Caco-2 (cell line): ENCODE data around the gene ZNF398. TPM values are rescaled to one million over a fixed set of nuclear protein-coding genes. Genes with fewer than 3 reads are reported as not detected.
A peak's percentile ranks its signal among the peaks of the same experiment; 100 is the strongest.

Experiments
- BruUV-seq: library from RNA; stranded (reverse); fragments of 400-500 nt; replicated peaks from 2 replicates; lab custom pipeline; 2021; lab: Mats Ljungman, UMichigan
- CTCF ChIA-PET: fragments of 300-600 bp; sonication (Branson Sonifier 250); formaldehyde crosslinking; loops from one replicate; lab custom pipeline; 2022; ENCODE audit warnings: antibody characterized with exemption; lab: Charles Lee
- POLR2A ChIA-PET: fragments of 300-600 bp; sonication (Branson Sonifier 250); formaldehyde crosslinking; loops from one replicate; lab custom pipeline; 2022; ENCODE audit warnings: antibody characterized with exemption; lab: Charles Lee
- DNase-seq, 2 experiments: peaks; one replicate each; pipeline versions ENCODE4 v3.0.0 to v3.0.0-alpha.2; 2020 to 2022
- H3K27me3 ChIP-seq: replicated peaks from 2 replicates; pipeline ENCODE4 v1.6.0; 2011; ENCODE audit warnings: low read length; ENCODE audit not compliant: control insufficient read depth, insufficient read depth
- H3K36me3 ChIP-seq: 2 replicates; pipeline ENCODE4 v1.5.1; 2011; ENCODE audit warnings: low read length; ENCODE audit not compliant: control insufficient read depth, insufficient read depth
- H3K4me1 ChIP-seq: fragments of 250-450 bp; sonication (Bioruptor Pico); 2 replicates; pipeline ENCODE4 v1.5.1; 2020; ENCODE audit warnings: mild to moderate bottlenecking
- H3K4me3 ChIP-seq: 2 replicates; pipeline ENCODE4 v1.5.1; 2011; ENCODE audit warnings: low read depth, mild to moderate bottlenecking, control low read depth, low read length
- H3K9me3 ChIP-seq: fragments of 250-450 bp; sonication (Bioruptor Pico); 2 replicates; pipeline ENCODE4 v1.5.1; 2020; ENCODE audit warnings: mild to moderate bottlenecking, moderate library complexity
- H3K27ac Mint-ChIP-seq: one replicate; pipeline ENCODE4 v1.8.0; 2022; ENCODE audit warnings: mixed read lengths; ENCODE audit not compliant: unreplicated experiment
- H3K27me3 Mint-ChIP-seq: one replicate; pipeline ENCODE4 v1.8.0; 2022; ENCODE audit warnings: mixed read lengths; ENCODE audit not compliant: insufficient read depth, unreplicated experiment
- H3K36me3 Mint-ChIP-seq: one replicate; pipeline ENCODE4 v1.8.0; 2022; ENCODE audit warnings: mild to moderate bottlenecking, mixed read lengths; ENCODE audit not compliant: insufficient read depth, unreplicated experiment
- H3K4me1 Mint-ChIP-seq: one replicate; pipeline ENCODE4 v1.8.0; 2022; ENCODE audit warnings: low read depth, mixed read lengths; ENCODE audit not compliant: unreplicated experiment
- H3K4me3 Mint-ChIP-seq: one replicate; pipeline ENCODE4 v1.8.0; 2022; ENCODE audit warnings: mild to moderate bottlenecking, moderate library complexity, mixed read lengths; ENCODE audit not compliant: unreplicated experiment
- H3K9me3 Mint-ChIP-seq: one replicate; pipeline ENCODE4 v1.8.0; 2022; ENCODE audit warnings: mixed read lengths; ENCODE audit not compliant: unreplicated experiment
- intact Hi-C: fragments of 100-400 bp; cut with micrococcal nuclease; formaldehyde crosslinking; loops from one replicate; pipeline ENCODE4 v1.10.0; 2022; ENCODE audit not compliant: unreplicated experiment
- total RNA-seq: library from RNA; stranded (reverse); gene quantifications from 2 replicates; pipeline ENCODE4 v1.2.3, GENCODE V29; 2022
- TF ChIP-seq, protein P1 (sequence below), 2 experiments: fragments of 200-600 bp in 1 of 2; IDR thresholded peaks; 1 replicate in 1 of 2; 2 replicates in 1 of 2; pipeline versions ENCODE4 v1.5.1 to v1.8.0; 2011 to 2022; ENCODE audit warnings: antibody characterized with exemption in 1 of 2, control low read depth in 1 of 2, inconsistent platforms in 1 of 2, low read depth in 1 of 2, low read length in 1 of 2, mild to moderate bottlenecking in 1 of 2, moderate library complexity in 1 of 2; ENCODE audit not compliant: insufficient read depth in 1 of 2, severe bottlenecking in 1 of 2, unreplicated experiment in 1 of 2

Gene ZNF398
- total RNA-seq, 1 experiment from 2014 or later = 13.4 TPM

DNA sequence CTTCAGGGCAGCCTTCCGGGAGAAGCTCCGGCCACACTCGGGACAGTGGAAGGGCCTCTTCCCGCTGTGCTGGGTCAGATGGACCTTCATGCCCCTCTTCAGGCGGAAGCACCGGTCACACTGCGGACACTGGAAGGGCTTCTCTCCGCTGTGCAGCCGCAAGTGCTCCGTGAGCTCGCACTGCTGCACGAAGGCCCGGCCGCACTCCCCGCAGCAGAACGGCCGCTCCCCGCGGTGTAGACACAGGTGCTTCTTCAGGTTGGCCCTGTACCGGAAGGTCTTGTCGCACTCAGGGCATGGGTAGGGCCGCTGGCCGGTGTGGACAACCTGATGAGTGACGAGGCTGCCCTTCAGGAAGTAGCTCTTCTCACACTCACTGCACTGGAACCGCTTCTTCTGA is 42.5 kb upstream of the ZNF398 start:
- intact Hi-C loops = no loop called here
- H3K9me3 Mint-ChIP-seq = no peaks in the 10 kb centered on the region
- ChIA-PET CTCF (no interaction called here), POLR2A (no interaction called here)
- H3K27me3 Mint-ChIP-seq = no peaks in the 10 kb centered on the region
- peaks cover 6% of the 10 kb centered on the region for H3K4me1 Mint-ChIP-seq
- no peaks in the 10 kb centered on the region for H3K27me3 ChIP-seq
- DNase-seq = no peak
- H3K4me3 ChIP-seq = no peak overlapping the region
- no peaks in the 10 kb centered on the region for H3K36me3 Mint-ChIP-seq
- no TSS peak for BruUV-seq
- no peaks in the 10 kb centered on the region for H3K4me1 ChIP-seq
- H3K36me3 ChIP-seq = no peaks in the 10 kb centered on the region
- no peak overlapping the region for H3K4me3 Mint-ChIP-seq
- no peak overlapping the region for H3K27ac Mint-ChIP-seq
- TF ChIP-seq, protein P1, sequence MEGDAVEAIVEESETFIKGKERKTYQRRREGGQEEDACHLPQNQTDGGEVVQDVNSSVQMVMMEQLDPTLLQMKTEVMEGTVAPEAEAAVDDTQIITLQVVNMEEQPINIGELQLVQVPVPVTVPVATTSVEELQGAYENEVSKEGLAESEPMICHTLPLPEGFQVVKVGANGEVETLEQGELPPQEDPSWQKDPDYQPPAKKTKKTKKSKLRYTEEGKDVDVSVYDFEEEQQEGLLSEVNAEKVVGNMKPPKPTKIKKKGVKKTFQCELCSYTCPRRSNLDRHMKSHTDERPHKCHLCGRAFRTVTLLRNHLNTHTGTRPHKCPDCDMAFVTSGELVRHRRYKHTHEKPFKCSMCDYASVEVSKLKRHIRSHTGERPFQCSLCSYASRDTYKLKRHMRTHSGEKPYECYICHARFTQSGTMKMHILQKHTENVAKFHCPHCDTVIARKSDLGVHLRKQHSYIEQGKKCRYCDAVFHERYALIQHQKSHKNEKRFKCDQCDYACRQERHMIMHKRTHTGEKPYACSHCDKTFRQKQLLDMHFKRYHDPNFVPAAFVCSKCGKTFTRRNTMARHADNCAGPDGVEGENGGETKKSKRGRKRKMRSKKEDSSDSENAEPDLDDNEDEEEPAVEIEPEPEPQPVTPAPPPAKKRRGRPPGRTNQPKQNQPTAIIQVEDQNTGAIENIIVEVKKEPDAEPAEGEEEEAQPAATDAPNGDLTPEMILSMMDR (IDR thresholded peaks at IDR 0.05; ENCODE audit: insufficient read depth in 1 of 2, low read depth in 1 of 2, low read length in 1 of 2, severe bottlenecking in 1 of 2, unreplicated experiment in 1 of 2) = no peak
- H3K9me3 ChIP-seq = no peaks in the 10 kb centered on the region

DNA sequence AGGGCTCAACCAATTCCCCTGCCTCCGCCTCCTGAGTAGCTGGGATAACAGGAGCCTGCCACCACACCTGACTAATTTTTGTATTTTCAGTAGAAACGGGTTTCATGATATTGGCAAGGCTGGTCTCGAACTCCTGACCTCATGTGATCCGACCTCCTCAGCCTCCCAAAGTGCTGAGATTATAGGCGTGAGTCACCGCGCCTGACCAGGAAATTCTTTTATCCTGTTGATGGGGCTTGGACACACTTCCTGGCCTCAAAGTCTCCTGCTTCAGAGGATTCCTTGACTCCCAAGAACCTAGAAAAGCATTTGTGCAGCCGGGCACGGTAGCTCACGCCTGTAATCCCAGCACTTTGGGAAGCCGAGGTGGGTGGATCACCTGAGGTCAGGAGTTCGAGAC is 37.3 kb upstream of the ZNF398 start:
- CTCF ChIA-PET = no interaction called here

DNA sequence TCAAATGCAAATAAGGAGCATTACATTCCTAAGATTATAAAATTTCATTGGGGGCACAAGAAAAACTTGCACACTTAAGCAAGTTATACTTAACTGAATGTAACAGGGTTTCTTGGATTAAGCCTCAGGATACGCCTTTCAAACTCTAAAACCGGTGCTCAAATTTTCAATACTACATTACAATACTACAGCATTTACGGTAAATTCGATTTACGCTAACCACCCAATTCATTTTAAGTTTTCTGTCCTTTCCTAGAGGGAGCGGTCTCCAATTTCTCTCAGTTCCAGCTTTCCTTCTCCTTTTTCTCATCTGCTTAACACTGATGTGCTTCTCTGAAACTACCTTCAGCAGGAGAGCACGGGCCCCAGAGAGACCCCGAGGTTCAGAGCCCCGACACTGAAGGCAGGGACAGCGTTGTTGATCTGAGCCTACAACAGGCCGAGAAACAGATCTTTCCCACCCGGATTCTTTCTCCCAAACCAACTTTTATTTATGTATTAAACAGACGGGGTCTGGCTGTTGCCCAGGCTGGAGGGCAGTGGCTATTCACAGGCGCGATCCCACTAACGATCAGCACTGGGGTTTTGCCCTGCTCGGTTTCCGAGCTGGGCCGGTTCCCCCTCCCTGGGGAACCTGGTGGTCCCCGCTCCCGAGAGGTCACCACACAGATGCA is 21.9 kb upstream of the ZNF398 start:
- peaks cover 33% of the 10 kb centered on the region for H3K36me3 Mint-ChIP-seq
- intact Hi-C loops = no loop called here

More for the DNA sequence above, 37.3 kb upstream of the ZNF398 start:
- no peak overlapping the region for H3K4me3 ChIP-seq
- intact Hi-C loops = no loop called here
- H3K4me1 ChIP-seq = no peaks in the 10 kb centered on the region
- Mint-ChIP-seq H3K4me3 (no peak overlapping the region), H3K27ac (no peak overlapping the region), H3K4me1 (no peaks in the 10 kb centered on the region), H3K36me3 (peaks cover 7% of the 10 kb centered on the region), H3K27me3 (no peaks in the 10 kb centered on the region), H3K9me3 (no peaks in the 10 kb centered on the region)
- H3K9me3 ChIP-seq = no peaks in the 10 kb centered on the region
- no peak for DNase-seq
- H3K27me3 ChIP-seq = no peaks in the 10 kb centered on the region
- no TSS peak for BruUV-seq
- H3K36me3 ChIP-seq = no peaks in the 10 kb centered on the region
- TF ChIP-seq, protein P1 (IDR thresholded peaks at IDR 0.05; ENCODE audit: insufficient read depth in 1 of 2, low read depth in 1 of 2, low read length in 1 of 2, severe bottlenecking in 1 of 2, unreplicated experiment in 1 of 2) = no peak
- POLR2A ChIA-PET = no interaction called here

More for the DNA sequence above, 21.9 kb upstream of the ZNF398 start:
- H3K36me3 ChIP-seq = no peaks in the 10 kb centered on the region
- H3K4me1 Mint-ChIP-seq = peaks cover 11% of the 10 kb centered on the region
- H3K27ac Mint-ChIP-seq = peak overlapping the region; percentile 84
- peak overlapping the region; percentile 74 for H3K4me3 ChIP-seq
- peaks cover 7% of the 10 kb centered on the region; the same call in 1 of the 2 replicates for H3K4me1 ChIP-seq
- no peaks in the 10 kb centered on the region for H3K27me3 ChIP-seq
- TF ChIP-seq, protein P1 (IDR thresholded peaks at IDR 0.05; ENCODE audit: insufficient read depth in 1 of 2, low read depth in 1 of 2, low read length in 1 of 2, severe bottlenecking in 1 of 2, unreplicated experiment in 1 of 2) = no peak
- TSS peak; percentile 61 for BruUV-seq
- no peaks in the 10 kb centered on the region for H3K27me3 Mint-ChIP-seq
- H3K4me3 Mint-ChIP-seq = peak overlapping the region; percentile 75
- peaks cover 2% of the 10 kb centered on the region for H3K9me3 Mint-ChIP-seq
- ChIA-PET POLR2A (interaction anchor here (1.3 kb wide), 1 partner anchor 22 kb away, joined by 12 read pairs; the partner anchor contains the start of gene ZNF398), CTCF (interaction anchor here (0.6 to 2.2 kb wide), 6 partner anchors 19 to 138 kb away, joined by 3 to 17 read pairs (median 4); partner anchors contain the start of genes ZNF282 and ZNF398)
- peaks cover 4% of the 10 kb centered on the region; the same call in 1 of the 2 replicates for H3K9me3 ChIP-seq
- DNase-seq = peak in 1 of 2 experiments; percentile 22
